Measurements from ENCODE around the gene CNEP1R1.

- TF ChIP-seq CTCF (IDR thresholded peaks at IDR 0.05 in 2 of 3, conservative IDR thresholded peaks at IDR 0.05 in 1 of 3; ENCODE audit: control insufficient read depth in 2 of 3, extremely low read depth in 1 of 3, insufficient read depth in 1 of 3, low read depth in 3 of 3, low read length in 3 of 3) = no peak
- no peak for TF ChIP-seq FOXK2 (IDR thresholded peaks at IDR 0.05)
- no peak for TF ChIP-seq SIN3A (IDR thresholded peaks at IDR 0.05; ENCODE audit: low read depth, low read length)
- TF ChIP-seq USF2 (IDR thresholded peaks at IDR 0.05; ENCODE audit: borderline replicate concordance, low read depth, low read length) = no peak
- TF ChIP-seq EZH2 (IDR thresholded peaks at IDR 0.05; ENCODE audit: borderline replicate concordance, control insufficient read depth, low read depth, low read length) = no peak
- no peak for TF ChIP-seq GABPA (IDR thresholded peaks at IDR 0.05; ENCODE audit: low read depth)
- no peak for TF ChIP-seq REST (IDR thresholded peaks at IDR 0.05; ENCODE audit: low read depth, low read length)
- no peak for TF ChIP-seq POLR2A (IDR thresholded peaks at IDR 0.05; ENCODE audit: low read depth, low read length)
- TF ChIP-seq EP300 (IDR thresholded peaks at IDR 0.05; ENCODE audit: borderline replicate concordance in 1 of 2, control insufficient read depth in 1 of 2, low read depth in 2 of 2, low read length in 2 of 2) = no peak
Observed at GRCh38 chr16:50045412-50045811, 20.4 kb downstream of the CNEP1R1 start.
